GM23338 (cell line): ENCODE results near the gene ENTPD8. TPM values are rescaled to one million over a fixed set of nuclear protein-coding genes. Genes with fewer than 3 reads are reported as not detected.

Experiments used
- ATAC-seq: fragments of 200-7000 bp; cut with Tn5 transposase; 3 replicates; pipeline ENCODE4 v1.9.1; 2020
- DNase-seq: peaks from one replicate; pipeline ENCODE4 v3.0.0-alpha.2; 2015; ENCODE audit warnings: low spot score
- H2AFZ ChIP-seq: fragments of 200-600 bp; sonication (generic); 2 replicates; pipeline ENCODE4 v1.8.0; 2016; ENCODE audit warnings: antibody characterized with exemption, mild to moderate bottlenecking, moderate library complexity
- H3F3A ChIP-seq: fragments of 200-600 bp; sonication (generic); replicated peaks from 2 replicates; pipeline ENCODE4 v1.8.0; 2017; ENCODE audit warnings: antibody characterized with exemption, mixed run types, low read depth
- H3K27ac ChIP-seq: fragments of 200-600 bp; sonication (generic); 2 replicates; pipeline ENCODE4 v1.6.1; 2016; ENCODE audit warnings: low read depth
- H3K27me3 ChIP-seq: fragments of 200-600 bp; sonication (generic); 2 replicates; pipeline ENCODE4 v1.8.0; 2016; ENCODE audit warnings: mild to moderate bottlenecking, mixed run types, moderate library complexity; ENCODE audit not compliant: insufficient read depth
- H3K36me3 ChIP-seq: fragments of 200-600 bp; sonication (generic); 2 replicates; pipeline ENCODE4 v1.8.0; 2016; ENCODE audit warnings: mild to moderate bottlenecking; ENCODE audit not compliant: insufficient read depth
- H3K4me1 ChIP-seq: fragments of 200-600 bp; sonication (generic); 2 replicates; pipeline ENCODE4 v1.8.0; 2016; ENCODE audit warnings: mild to moderate bottlenecking, moderate library complexity; ENCODE audit not compliant: insufficient read depth
- H3K4me2 ChIP-seq: fragments of 200-600 bp; sonication (generic); 2 replicates; pipeline ENCODE4 v1.7.1; 2017; ENCODE audit warnings: mixed run types
- H3K4me3 ChIP-seq: fragments of 200-600 bp; sonication (generic); 2 replicates; pipeline ENCODE4 v1.6.1; 2016; ENCODE audit warnings: mixed run types
- H3K79me2 ChIP-seq: fragments of 200-600 bp; sonication (generic); replicated peaks from 2 replicates; pipeline ENCODE4 v1.8.0; 2017; ENCODE audit warnings: mild to moderate bottlenecking; ENCODE audit not compliant: insufficient read depth
- H3K9me2 ChIP-seq: fragments of 200-600 bp; sonication (generic); 2 replicates; pipeline ENCODE4 v1.8.0; 2017; ENCODE audit not compliant: insufficient read depth
- H4K20me1 ChIP-seq: fragments of 200-600 bp; sonication (generic); replicated peaks from 2 replicates; pipeline ENCODE4 v1.8.0; 2017; ENCODE audit warnings: mild to moderate bottlenecking; ENCODE audit not compliant: insufficient read depth
- H3K27ac Mint-ChIP-seq: 2 replicates; pipeline ENCODE4 v1.8.0; 2020; ENCODE audit warnings: inconsistent platforms, mild to moderate bottlenecking, moderate library complexity, mixed read lengths
- H3K27me3 Mint-ChIP-seq: 3 replicates; pipeline ENCODE4 v1.8.0; 2022; ENCODE audit warnings: low read depth, mild to moderate bottlenecking, moderate library complexity, mixed read lengths, inconsistent platforms; ENCODE audit not compliant: insufficient read depth, poor library complexity
- H3K36me3 Mint-ChIP-seq: 3 replicates; pipeline ENCODE4 v1.8.0; 2021; ENCODE audit warnings: low read depth, mild to moderate bottlenecking, inconsistent platforms, moderate library complexity, mixed read lengths
- H3K4me1 Mint-ChIP-seq: 3 replicates; pipeline ENCODE4 v1.8.0; 2020; ENCODE audit warnings: mild to moderate bottlenecking, inconsistent platforms, mixed read lengths
- H3K4me3 Mint-ChIP-seq: 3 replicates; pipeline ENCODE4 v1.8.0; 2021; ENCODE audit warnings: moderate library complexity, mild to moderate bottlenecking, inconsistent platforms, mixed read lengths
- H3K9me3 Mint-ChIP-seq: 3 replicates; pipeline ENCODE4 v1.8.0; 2020; ENCODE audit warnings: moderate library complexity, mild to moderate bottlenecking, inconsistent platforms, mixed read lengths
- CREB1 ChIP-seq: fragments of 250-450 bp; sonication (Bioruptor Pico); IDR thresholded peaks from 2 replicates; pipeline ENCODE4 v1.5.0; 2020; ENCODE audit warnings: low read depth, mild to moderate bottlenecking, moderate library complexity
- EZH2phosphoT487 ChIP-seq: fragments of 200-600 bp; sonication (generic); IDR thresholded peaks from one replicate; pipeline ENCODE4 v1.8.1; 2018; ENCODE audit warnings: antibody characterized with exemption; ENCODE audit not compliant: unreplicated experiment
- JUNB ChIP-seq: IDR thresholded peaks from one replicate; pipeline ENCODE4 v1.6.1; 2016; ENCODE audit warnings: antibody characterized with exemption; ENCODE audit not compliant: unreplicated experiment
- POLR2AphosphoS5 ChIP-seq: IDR thresholded peaks from 2 replicates; pipeline ENCODE4 v1.6.1; 2016; ENCODE audit warnings: antibody characterized with exemption, low read depth
- STAT1 ChIP-seq: IDR thresholded peaks from one replicate; pipeline ENCODE4 v1.6.1; 2016; ENCODE audit warnings: antibody characterized with exemption; ENCODE audit not compliant: unreplicated experiment
- polyA plus RNA-seq: library from polyadenylated mRNA; unstranded; fragments of >200 nt; fragmentation: Nextera tagmentation; extraction: Ambion mirVana; gene quantifications from 2 replicates; pipeline ENCODE4 v1.2.1, GENCODE V29; 2016
- total RNA-seq: library from RNA; depleted of rRNA; stranded (reverse); fragments of >200 nt; shearing (Covaris generic); gene quantifications from 2 replicates; pipeline ENCODE4 v1.2.3, GENCODE V29; 2014
- TF ChIP-seq, protein P1 (sequence below): IDR thresholded peaks from 2 replicates; pipeline ENCODE4 v1.6.1; 2016; ENCODE audit warnings: antibody characterized with exemption
- TF ChIP-seq, protein P2 (sequence below): IDR thresholded peaks from one replicate; pipeline ENCODE4 v1.6.1; 2018; ENCODE audit warnings: antibody characterized with exemption; ENCODE audit not compliant: unreplicated experiment
- TF ChIP-seq, protein P3 (sequence below), 2 experiments: fragments of 200-600 bp in 1 of 2; sonication (generic) in 1 of 2; conservative IDR thresholded peaks; 2 replicates each; pipeline versions ENCODE4 v1.5.1 to v1.6.1; 2016 to 2017; ENCODE audit warnings: antibody characterized with exemption in 2 of 2, low read depth in 2 of 2, mild to moderate bottlenecking in 2 of 2, moderate library complexity in 1 of 2

ENTPD8 gene
- total and polyA plus RNA-seq, 2 experiments from 2014 or later, result 0.42 to 0.89 TPM

DNA sequence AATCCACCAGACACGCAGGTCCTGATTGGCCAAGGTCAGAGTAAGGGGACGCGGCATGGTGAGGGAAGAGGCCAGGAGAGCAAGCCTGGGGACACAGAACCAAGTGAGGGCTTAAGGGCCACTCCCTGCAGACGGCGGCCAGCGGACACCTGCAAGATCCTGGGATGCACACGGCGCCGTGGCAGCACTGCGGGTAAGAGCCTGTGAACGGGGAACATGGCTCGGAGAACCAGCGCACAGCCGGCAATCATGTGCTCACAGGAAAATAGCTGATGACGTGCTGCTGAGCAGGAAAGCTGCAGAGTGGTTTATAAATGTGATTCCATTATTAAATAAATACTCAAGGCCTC is 45.0 kb upstream of the ENTPD8 start:
- no peaks in the 10 kb centered on the region; the same call in 2 of the 3 replicates for H3K9me3 Mint-ChIP-seq
- H3K36me3 Mint-ChIP-seq, result no peaks in the 10 kb centered on the region
- H3F3A ChIP-seq, result no peaks in the 10 kb centered on the region
- no peak overlapping the region for H3K4me3 Mint-ChIP-seq
- DNase-seq (no peak), ATAC-seq (no peak)
- TF ChIP-seq, protein P1, sequence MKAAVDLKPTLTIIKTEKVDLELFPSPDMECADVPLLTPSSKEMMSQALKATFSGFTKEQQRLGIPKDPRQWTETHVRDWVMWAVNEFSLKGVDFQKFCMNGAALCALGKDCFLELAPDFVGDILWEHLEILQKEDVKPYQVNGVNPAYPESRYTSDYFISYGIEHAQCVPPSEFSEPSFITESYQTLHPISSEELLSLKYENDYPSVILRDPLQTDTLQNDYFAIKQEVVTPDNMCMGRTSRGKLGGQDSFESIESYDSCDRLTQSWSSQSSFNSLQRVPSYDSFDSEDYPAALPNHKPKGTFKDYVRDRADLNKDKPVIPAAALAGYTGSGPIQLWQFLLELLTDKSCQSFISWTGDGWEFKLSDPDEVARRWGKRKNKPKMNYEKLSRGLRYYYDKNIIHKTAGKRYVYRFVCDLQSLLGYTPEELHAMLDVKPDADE, result no peak
- TF ChIP-seq EZH2phosphoT487, result no peak
- no peak for TF ChIP-seq JUNB
- TF ChIP-seq, protein P2, sequence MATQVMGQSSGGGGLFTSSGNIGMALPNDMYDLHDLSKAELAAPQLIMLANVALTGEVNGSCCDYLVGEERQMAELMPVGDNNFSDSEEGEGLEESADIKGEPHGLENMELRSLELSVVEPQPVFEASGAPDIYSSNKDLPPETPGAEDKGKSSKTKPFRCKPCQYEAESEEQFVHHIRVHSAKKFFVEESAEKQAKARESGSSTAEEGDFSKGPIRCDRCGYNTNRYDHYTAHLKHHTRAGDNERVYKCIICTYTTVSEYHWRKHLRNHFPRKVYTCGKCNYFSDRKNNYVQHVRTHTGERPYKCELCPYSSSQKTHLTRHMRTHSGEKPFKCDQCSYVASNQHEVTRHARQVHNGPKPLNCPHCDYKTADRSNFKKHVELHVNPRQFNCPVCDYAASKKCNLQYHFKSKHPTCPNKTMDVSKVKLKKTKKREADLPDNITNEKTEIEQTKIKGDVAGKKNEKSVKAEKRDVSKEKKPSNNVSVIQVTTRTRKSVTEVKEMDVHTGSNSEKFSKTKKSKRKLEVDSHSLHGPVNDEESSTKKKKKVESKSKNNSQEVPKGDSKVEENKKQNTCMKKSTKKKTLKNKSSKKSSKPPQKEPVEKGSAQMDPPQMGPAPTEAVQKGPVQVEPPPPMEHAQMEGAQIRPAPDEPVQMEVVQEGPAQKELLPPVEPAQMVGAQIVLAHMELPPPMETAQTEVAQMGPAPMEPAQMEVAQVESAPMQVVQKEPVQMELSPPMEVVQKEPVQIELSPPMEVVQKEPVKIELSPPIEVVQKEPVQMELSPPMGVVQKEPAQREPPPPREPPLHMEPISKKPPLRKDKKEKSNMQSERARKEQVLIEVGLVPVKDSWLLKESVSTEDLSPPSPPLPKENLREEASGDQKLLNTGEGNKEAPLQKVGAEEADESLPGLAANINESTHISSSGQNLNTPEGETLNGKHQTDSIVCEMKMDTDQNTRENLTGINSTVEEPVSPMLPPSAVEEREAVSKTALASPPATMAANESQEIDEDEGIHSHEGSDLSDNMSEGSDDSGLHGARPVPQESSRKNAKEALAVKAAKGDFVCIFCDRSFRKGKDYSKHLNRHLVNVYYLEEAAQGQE, result no peak
- no peak for TF ChIP-seq STAT1
- no peaks in the 10 kb centered on the region for H3K79me2 ChIP-seq
- no peaks in the 10 kb centered on the region for H3K27me3 ChIP-seq
- H3K4me1 Mint-ChIP-seq, result no peaks in the 10 kb centered on the region
- no peak overlapping the region for H2AFZ ChIP-seq
- no peak overlapping the region for H3K27ac Mint-ChIP-seq
- no peaks in the 10 kb centered on the region for H3K9me2 ChIP-seq
- H3K4me2 ChIP-seq, result no peak overlapping the region
- no peak overlapping the region for H3K27ac ChIP-seq
- H3K36me3 ChIP-seq, result no peaks in the 10 kb centered on the region
- peaks cover 3% of the 10 kb centered on the region for H3K27me3 Mint-ChIP-seq
- no peak overlapping the region for H3K4me3 ChIP-seq
- no peaks in the 10 kb centered on the region for H4K20me1 ChIP-seq
- H3K4me1 ChIP-seq, result no peaks in the 10 kb centered on the region

DNA sequence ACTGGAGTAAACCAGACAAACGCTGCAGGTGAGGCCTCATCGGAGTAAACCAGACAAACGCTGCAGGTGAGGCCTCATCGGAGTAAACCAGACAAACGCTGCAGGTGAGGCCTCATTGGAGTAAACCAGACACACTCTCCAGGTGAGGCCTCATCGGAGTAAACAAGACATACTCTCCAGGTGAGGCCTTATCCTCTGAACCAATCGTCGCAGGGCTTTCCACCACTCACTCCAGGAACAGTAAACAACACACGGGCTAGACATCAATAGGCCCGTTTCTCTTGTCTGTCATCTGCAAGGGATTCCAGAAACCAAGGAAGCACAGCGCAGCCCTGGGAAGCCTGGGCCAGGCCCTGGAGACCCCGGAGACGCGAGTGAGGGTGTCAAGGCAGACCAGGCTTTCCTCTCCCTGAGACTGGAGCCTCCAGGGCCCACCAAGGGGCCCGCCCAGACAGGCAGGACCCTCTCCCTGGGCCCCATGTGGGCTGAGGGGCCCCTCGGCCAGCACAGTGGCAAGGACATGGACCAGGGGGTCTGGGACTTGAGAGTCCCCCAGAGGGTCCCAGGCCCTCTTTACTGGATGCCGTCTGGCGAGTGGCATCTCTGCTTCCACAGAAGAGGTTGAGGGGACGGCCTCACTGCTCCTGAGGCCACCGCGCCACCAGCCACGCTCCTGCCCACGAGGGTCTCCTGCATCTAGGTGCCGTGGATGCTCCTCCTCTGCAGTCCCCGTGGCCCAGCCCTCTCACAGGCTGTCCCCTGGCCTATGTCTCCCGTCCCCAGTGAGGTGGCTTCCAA is 44.4 kb upstream of the ENTPD8 start:
- no peak overlapping the region for H3K27ac ChIP-seq
- no peak overlapping the region for H3K27ac Mint-ChIP-seq
- no peaks in the 10 kb centered on the region for H3K79me2 ChIP-seq
- H3K4me3 Mint-ChIP-seq, result no peak overlapping the region
- H3F3A ChIP-seq, result no peaks in the 10 kb centered on the region
- no peak overlapping the region for H3K4me2 ChIP-seq
- no peaks in the 10 kb centered on the region for H3K36me3 Mint-ChIP-seq
- no peaks in the 10 kb centered on the region for H3K9me2 ChIP-seq
- no peaks in the 10 kb centered on the region for H3K36me3 ChIP-seq
- H3K4me1 Mint-ChIP-seq, result no peaks in the 10 kb centered on the region
- H3K9me3 Mint-ChIP-seq, result no peaks in the 10 kb centered on the region
- H3K4me3 ChIP-seq, result no peak overlapping the region
- H3K27me3 Mint-ChIP-seq, result peaks cover 3% of the 10 kb centered on the region
- no peaks in the 10 kb centered on the region for H3K27me3 ChIP-seq
- H4K20me1 ChIP-seq, result no peaks in the 10 kb centered on the region
- ATAC-seq (no peak), DNase-seq (no peak)
- no peaks in the 10 kb centered on the region for H3K4me1 ChIP-seq
- no peak overlapping the region for H2AFZ ChIP-seq
- TF ChIP-seq POLR2AphosphoS5, result no peak
- TF ChIP-seq, protein P3, sequence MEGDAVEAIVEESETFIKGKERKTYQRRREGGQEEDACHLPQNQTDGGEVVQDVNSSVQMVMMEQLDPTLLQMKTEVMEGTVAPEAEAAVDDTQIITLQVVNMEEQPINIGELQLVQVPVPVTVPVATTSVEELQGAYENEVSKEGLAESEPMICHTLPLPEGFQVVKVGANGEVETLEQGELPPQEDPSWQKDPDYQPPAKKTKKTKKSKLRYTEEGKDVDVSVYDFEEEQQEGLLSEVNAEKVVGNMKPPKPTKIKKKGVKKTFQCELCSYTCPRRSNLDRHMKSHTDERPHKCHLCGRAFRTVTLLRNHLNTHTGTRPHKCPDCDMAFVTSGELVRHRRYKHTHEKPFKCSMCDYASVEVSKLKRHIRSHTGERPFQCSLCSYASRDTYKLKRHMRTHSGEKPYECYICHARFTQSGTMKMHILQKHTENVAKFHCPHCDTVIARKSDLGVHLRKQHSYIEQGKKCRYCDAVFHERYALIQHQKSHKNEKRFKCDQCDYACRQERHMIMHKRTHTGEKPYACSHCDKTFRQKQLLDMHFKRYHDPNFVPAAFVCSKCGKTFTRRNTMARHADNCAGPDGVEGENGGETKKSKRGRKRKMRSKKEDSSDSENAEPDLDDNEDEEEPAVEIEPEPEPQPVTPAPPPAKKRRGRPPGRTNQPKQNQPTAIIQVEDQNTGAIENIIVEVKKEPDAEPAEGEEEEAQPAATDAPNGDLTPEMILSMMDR (conservative IDR thresholded peaks at IDR 0.05; ENCODE audit: low read depth in 2 of 2), result no peak
- TF ChIP-seq CREB1 (CRISPR knock-in tag), result no peak
- no peak for TF ChIP-seq STAT1
